ENCODE data around the gene CSTB.

The CSTB gene

GRCh38 chr21:43735236-43736091 is 40.6 kb downstream of the CSTB start:
- no peak for TF ChIP-seq CTCF (conservative IDR thresholded peaks at IDR 0.05; ENCODE audit: control insufficient read depth, insufficient read depth, low read depth, low read length)
- DNase-seq (ENCODE audit: low read depth): no peak
- H3K4me3 ChIP-seq (ENCODE audit: control insufficient read depth, low read depth, low read length): no peak overlapping the region

GRCh38 chr21:43734928-43735229 is 41.2 kb downstream of the CSTB start:
- DNase-seq (ENCODE audit: low read depth): peak; percentile 72
- H3K4me3 ChIP-seq (ENCODE audit: control insufficient read depth, low read depth, low read length): no peak overlapping the region
- no peak for TF ChIP-seq CTCF (conservative IDR thresholded peaks at IDR 0.05; ENCODE audit: control insufficient read depth, insufficient read depth, low read depth, low read length)

GRCh38 chr21:43734131-43734927 is 41.8 kb downstream of the CSTB start:
- no peak for TF ChIP-seq CTCF (conservative IDR thresholded peaks at IDR 0.05; ENCODE audit: control insufficient read depth, insufficient read depth, low read depth, low read length)
- no peak overlapping the region for H3K4me3 ChIP-seq (ENCODE audit: control insufficient read depth, low read depth, low read length)
- DNase-seq (ENCODE audit: low read depth): no peak

- peak; percentile 90 for DNase-seq (ENCODE audit: low read depth)
- no peak for TF ChIP-seq CTCF (conservative IDR thresholded peaks at IDR 0.05; ENCODE audit: control insufficient read depth, insufficient read depth, low read depth, low read length)
- H3K4me3 ChIP-seq (ENCODE audit: control insufficient read depth, low read depth, low read length): peak overlapping the region; percentile 2
These were observed 42.5 kb downstream of the CSTB start for GRCh38 chr21:43733529-43734071.

- no peak for TF ChIP-seq CTCF (conservative IDR thresholded peaks at IDR 0.05; ENCODE audit: control insufficient read depth, insufficient read depth, low read depth, low read length)
- peak; percentile 51 for DNase-seq (ENCODE audit: low read depth)
- peak overlapping the region; percentile 2 for H3K4me3 ChIP-seq (ENCODE audit: control insufficient read depth, low read depth, low read length)
These were observed 43.0 kb downstream of the CSTB start for GRCh38 chr21:43733060-43733459.

- peak; percentile 77 for DNase-seq (ENCODE audit: low read depth)
- no peak overlapping the region for H3K4me3 ChIP-seq (ENCODE audit: control insufficient read depth, low read depth, low read length)
- no peak for TF ChIP-seq CTCF (conservative IDR thresholded peaks at IDR 0.05; ENCODE audit: control insufficient read depth, insufficient read depth, low read depth, low read length)
These were observed 44.0 kb downstream of the CSTB start for GRCh38 chr21:43731891-43732711.
